Spleen (tissue), 7 donors: ENCODE measurements around the gene TSPAN17.

Source experiments
- POLR2A ChIP-seq, 3 donors: fragments of 450-650 bp; IDR thresholded peaks; one replicate each; pipeline ENCODE4 v1.5.1; 2017; ENCODE audit warnings: antibody characterized with exemption in 3 of 3, mild to moderate bottlenecking in 1 of 3
- POLR2AphosphoS5 ChIP-seq, 3 donors: sonication (generic); formaldehyde crosslinking; IDR thresholded peaks; one replicate each; pipeline ENCODE4 v1.5.1; 2017; ENCODE audit warnings: antibody characterized with exemption in 3 of 3
- TF ChIP-seq, protein P1 (sequence below), 11 experiments: fragments of 200-600 bp in 7 of 11; fragments of 450-650 bp in 4 of 11; sonication (generic) in 4 of 11; IDR thresholded peaks in 8 of 11; conservative IDR thresholded peaks in 3 of 11; 1 replicate in 7 of 11; 2 replicates in 4 of 11; pipeline versions ENCODE4 v1.4.0 to v1.8.0; 2016 to 2021; ENCODE audit warnings: antibody characterized with exemption in 11 of 11, inconsistent platforms in 4 of 11, mild to moderate bottlenecking in 1 of 11
- donor health status: DM: no; HTN: no; CAD: no; lungs with moderate emphysema.
- donor health status: DM: no; HTN: no; CAD: no.
- donor health status: DM: no; HTN: no; CAD: no.

DNA sequence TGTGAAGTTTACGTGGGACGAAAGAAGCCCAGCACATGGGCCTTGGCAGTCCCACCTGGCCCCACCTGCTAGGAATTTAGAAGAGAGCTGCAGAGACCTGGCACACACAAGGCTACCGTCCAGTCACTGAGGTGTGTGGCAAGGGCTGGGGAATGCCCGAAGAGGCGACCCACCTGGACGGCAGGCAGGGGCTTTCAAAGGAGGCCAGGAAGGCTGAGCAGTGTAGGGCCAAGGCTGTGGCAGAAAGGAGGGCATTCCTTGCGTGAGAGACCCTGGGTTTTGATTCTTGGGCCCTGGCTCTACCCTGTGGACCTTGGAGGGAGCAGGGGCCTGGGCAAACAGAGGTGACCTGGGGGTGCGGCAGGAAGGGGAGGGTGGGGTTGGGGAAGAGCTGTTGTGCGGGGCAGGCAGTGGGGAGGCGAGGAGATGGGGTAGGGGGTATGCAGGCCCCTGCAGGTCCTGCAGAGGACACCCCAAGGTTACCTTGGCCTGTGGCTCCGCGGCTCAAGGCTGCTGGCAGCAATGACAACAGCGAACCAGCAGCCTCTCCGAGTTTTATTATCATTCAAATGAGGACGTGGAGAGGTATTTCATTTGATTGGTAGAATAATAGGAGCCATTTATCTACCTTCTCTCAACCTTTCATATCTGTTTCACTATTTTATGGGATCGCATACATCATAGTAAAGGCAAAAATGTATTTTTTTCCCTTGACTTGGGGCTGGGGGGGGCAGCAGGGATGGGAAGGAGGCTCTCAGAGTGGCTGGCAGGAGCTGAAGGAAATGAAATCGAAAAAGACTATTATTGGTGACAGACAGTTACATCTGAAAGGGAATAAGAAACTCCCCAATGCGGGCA lies 24.8 kb downstream of the TSPAN17 start:
- TF ChIP-seq, protein P1, sequence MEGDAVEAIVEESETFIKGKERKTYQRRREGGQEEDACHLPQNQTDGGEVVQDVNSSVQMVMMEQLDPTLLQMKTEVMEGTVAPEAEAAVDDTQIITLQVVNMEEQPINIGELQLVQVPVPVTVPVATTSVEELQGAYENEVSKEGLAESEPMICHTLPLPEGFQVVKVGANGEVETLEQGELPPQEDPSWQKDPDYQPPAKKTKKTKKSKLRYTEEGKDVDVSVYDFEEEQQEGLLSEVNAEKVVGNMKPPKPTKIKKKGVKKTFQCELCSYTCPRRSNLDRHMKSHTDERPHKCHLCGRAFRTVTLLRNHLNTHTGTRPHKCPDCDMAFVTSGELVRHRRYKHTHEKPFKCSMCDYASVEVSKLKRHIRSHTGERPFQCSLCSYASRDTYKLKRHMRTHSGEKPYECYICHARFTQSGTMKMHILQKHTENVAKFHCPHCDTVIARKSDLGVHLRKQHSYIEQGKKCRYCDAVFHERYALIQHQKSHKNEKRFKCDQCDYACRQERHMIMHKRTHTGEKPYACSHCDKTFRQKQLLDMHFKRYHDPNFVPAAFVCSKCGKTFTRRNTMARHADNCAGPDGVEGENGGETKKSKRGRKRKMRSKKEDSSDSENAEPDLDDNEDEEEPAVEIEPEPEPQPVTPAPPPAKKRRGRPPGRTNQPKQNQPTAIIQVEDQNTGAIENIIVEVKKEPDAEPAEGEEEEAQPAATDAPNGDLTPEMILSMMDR (IDR thresholded peaks at IDR 0.05 in 8 of 11, conservative IDR thresholded peaks at IDR 0.05 in 3 of 11): no peak
- TF ChIP-seq POLR2AphosphoS5 (IDR thresholded peaks at IDR 0.05): no peak
- no peak for TF ChIP-seq POLR2A (IDR thresholded peaks at IDR 0.05)
